ENCODE results near the gene NKIRAS2.
"Not testable (repeated sequence)": the region's sequence is repeated elsewhere in the genome, so short reads cannot be mapped to it uniquely, and the experiment has no call there.

The NKIRAS2 gene

GRCh38 chr17:42002792-42003301 lies 17.0 kb upstream of the NKIRAS2 start:
- DNase-seq (ENCODE audit: low spot score) (no peak), ATAC-seq (ENCODE audit: low read depth) (peak; percentile 25; the same call in 1 of the 3 replicates)
- Histone ChIP-seq H3K27ac (ENCODE audit: poor library complexity, severe bottlenecking) (peak overlapping the region; percentile 22), H3K27me3 (ENCODE audit: insufficient read depth, poor library complexity, severe bottlenecking) (no peaks in the 10 kb centered on the region), H3K4me1 (ENCODE audit: insufficient read depth, poor library complexity, severe bottlenecking) (peaks cover 5% of the 10 kb centered on the region), H3K36me3 (ENCODE audit: low read depth) (peaks cover 55% of the 10 kb centered on the region), H3K9me3 (ENCODE audit: severe bottlenecking) (no peaks in the 10 kb centered on the region), H3K4me3 (ENCODE audit: severe bottlenecking) (no peak overlapping the region)
- TF ChIP-seq CTCF (IDR thresholded peaks at IDR 0.05; ENCODE audit: poor library complexity, severe bottlenecking) = no peak

- peaks cover 48% of the 10 kb centered on the region for H3K36me3 ChIP-seq (ENCODE audit: low read depth)
- ATAC-seq (ENCODE audit: low read depth) = no peak
- no peaks in the 10 kb centered on the region for H3K9me3 ChIP-seq (ENCODE audit: severe bottlenecking)
- H3K4me3 ChIP-seq (ENCODE audit: severe bottlenecking) = no peak overlapping the region
- DNase-seq (ENCODE audit: low spot score) = no peak
- no peak overlapping the region for H3K27ac ChIP-seq (ENCODE audit: poor library complexity, severe bottlenecking)
- H3K4me1 ChIP-seq (ENCODE audit: insufficient read depth, poor library complexity, severe bottlenecking) = peaks cover 13% of the 10 kb centered on the region
- no peak for TF ChIP-seq CTCF (IDR thresholded peaks at IDR 0.05; ENCODE audit: poor library complexity, severe bottlenecking)
- H3K27me3 ChIP-seq (ENCODE audit: insufficient read depth, poor library complexity, severe bottlenecking) = no peaks in the 10 kb centered on the region
Observed at GRCh38 chr17:42005166-42005565, 14.7 kb upstream of the NKIRAS2 start.

GRCh38 chr17:42009170-42009569 lies 10.7 kb upstream of the NKIRAS2 start:
- ATAC-seq (ENCODE audit: low read depth) = no peak
- peak overlapping the region; percentile 79 for H3K27ac ChIP-seq (ENCODE audit: poor library complexity, severe bottlenecking)
- TF ChIP-seq CTCF (IDR thresholded peaks at IDR 0.05; ENCODE audit: poor library complexity, severe bottlenecking) = no peak
- DNase-seq (ENCODE audit: low spot score) = no peak
- no peaks in the 10 kb centered on the region for H3K9me3 ChIP-seq (ENCODE audit: severe bottlenecking)
- peaks cover 19% of the 10 kb centered on the region for H3K36me3 ChIP-seq (ENCODE audit: low read depth)
- H3K27me3 ChIP-seq (ENCODE audit: insufficient read depth, poor library complexity, severe bottlenecking) = no peaks in the 10 kb centered on the region
- peaks cover 34% of the 10 kb centered on the region for H3K4me1 ChIP-seq (ENCODE audit: insufficient read depth, poor library complexity, severe bottlenecking)
- H3K4me3 ChIP-seq (ENCODE audit: severe bottlenecking) = no peak overlapping the region

- ATAC-seq (ENCODE audit: low read depth) = peak; percentile 84
- H3K4me1 ChIP-seq (ENCODE audit: insufficient read depth, poor library complexity, severe bottlenecking) = peaks cover 34% of the 10 kb centered on the region
- not testable (repeated sequence) for DNase-seq (ENCODE audit: low spot score); H3K27me3 ChIP-seq (ENCODE audit: insufficient read depth, poor library complexity, severe bottlenecking); H3K9me3 ChIP-seq (ENCODE audit: severe bottlenecking); H3K4me3 ChIP-seq (ENCODE audit: severe bottlenecking)
- H3K27ac ChIP-seq (ENCODE audit: poor library complexity, severe bottlenecking) = peak overlapping the region; percentile 79
- peaks cover 27% of the 10 kb centered on the region for H3K36me3 ChIP-seq (ENCODE audit: low read depth)
Observed at GRCh38 chr17:42010266-42010680, 9.6 kb upstream of the NKIRAS2 start.

- peak overlapping the region; percentile 79 for H3K27ac ChIP-seq (ENCODE audit: poor library complexity, severe bottlenecking)
- peaks cover 34% of the 10 kb centered on the region for H3K4me1 ChIP-seq (ENCODE audit: insufficient read depth, poor library complexity, severe bottlenecking)
- DNase-seq (ENCODE audit: low spot score) (no peak), ATAC-seq (ENCODE audit: low read depth) (0 out of 3 replicates have a peak, but pooled peaks have one; percentile 18)
- no peak for TF ChIP-seq CTCF (IDR thresholded peaks at IDR 0.05; ENCODE audit: poor library complexity, severe bottlenecking)
- no peaks in the 10 kb centered on the region for H3K27me3 ChIP-seq (ENCODE audit: insufficient read depth, poor library complexity, severe bottlenecking)
- peaks cover 34% of the 10 kb centered on the region for H3K36me3 ChIP-seq (ENCODE audit: low read depth)
- H3K9me3 ChIP-seq (ENCODE audit: severe bottlenecking) = no peaks in the 10 kb centered on the region
- H3K4me3 ChIP-seq (ENCODE audit: severe bottlenecking) = no peak overlapping the region
Observed at GRCh38 chr17:42010898-42011516, 8.9 kb upstream of the NKIRAS2 start.

GRCh38 chr17:42012363-42012762 lies 7.5 kb upstream of the NKIRAS2 start:
- not testable (repeated sequence) for H3K27me3 ChIP-seq (ENCODE audit: insufficient read depth, poor library complexity, severe bottlenecking); DNase-seq (ENCODE audit: low spot score); H3K9me3 ChIP-seq (ENCODE audit: severe bottlenecking); H3K4me3 ChIP-seq (ENCODE audit: severe bottlenecking); ATAC-seq (ENCODE audit: low read depth)
- Histone ChIP-seq H3K4me1 (ENCODE audit: insufficient read depth, poor library complexity, severe bottlenecking) (peaks cover 34% of the 10 kb centered on the region), H3K27ac (ENCODE audit: poor library complexity, severe bottlenecking) (peak overlapping the region; percentile 79), H3K36me3 (ENCODE audit: low read depth) (peaks cover 37% of the 10 kb centered on the region)

- not testable (repeated sequence) for ATAC-seq (ENCODE audit: low read depth); DNase-seq (ENCODE audit: low spot score); H3K4me3 ChIP-seq (ENCODE audit: severe bottlenecking); H3K9me3 ChIP-seq (ENCODE audit: severe bottlenecking); H3K27me3 ChIP-seq (ENCODE audit: insufficient read depth, poor library complexity, severe bottlenecking)
- Histone ChIP-seq H3K36me3 (ENCODE audit: low read depth) (peaks cover 36% of the 10 kb centered on the region), H3K4me1 (ENCODE audit: insufficient read depth, poor library complexity, severe bottlenecking) (peaks cover 34% of the 10 kb centered on the region), H3K27ac (ENCODE audit: poor library complexity, severe bottlenecking) (peak overlapping the region; percentile 79)
Observed at GRCh38 chr17:42013740-42014139, 6.2 kb upstream of the NKIRAS2 start.
